Activated CD4-positive, alpha-beta T cell treated with anti-CD3 and anti-CD28 coated beads, Interleukin-2, Interleukin-4, amounts not matched to agents 100 ng/mL and 50 ng/mL, durations not matched to agents 16 hours and 8 hours (primary cell): Measurements from ENCODE around the gene CCNL2.
"Not testable (repeated sequence)": the region's sequence is repeated elsewhere in the genome, so short reads cannot be mapped to it uniquely, and the experiment has no call there.

ENCODE experiments used
- DNase-seq: peaks from one replicate; pipeline ENCODE4 v3.0.0-alpha.2; 2020; ENCODE audit warnings: low spot score

The CCNL2 gene

DNA sequence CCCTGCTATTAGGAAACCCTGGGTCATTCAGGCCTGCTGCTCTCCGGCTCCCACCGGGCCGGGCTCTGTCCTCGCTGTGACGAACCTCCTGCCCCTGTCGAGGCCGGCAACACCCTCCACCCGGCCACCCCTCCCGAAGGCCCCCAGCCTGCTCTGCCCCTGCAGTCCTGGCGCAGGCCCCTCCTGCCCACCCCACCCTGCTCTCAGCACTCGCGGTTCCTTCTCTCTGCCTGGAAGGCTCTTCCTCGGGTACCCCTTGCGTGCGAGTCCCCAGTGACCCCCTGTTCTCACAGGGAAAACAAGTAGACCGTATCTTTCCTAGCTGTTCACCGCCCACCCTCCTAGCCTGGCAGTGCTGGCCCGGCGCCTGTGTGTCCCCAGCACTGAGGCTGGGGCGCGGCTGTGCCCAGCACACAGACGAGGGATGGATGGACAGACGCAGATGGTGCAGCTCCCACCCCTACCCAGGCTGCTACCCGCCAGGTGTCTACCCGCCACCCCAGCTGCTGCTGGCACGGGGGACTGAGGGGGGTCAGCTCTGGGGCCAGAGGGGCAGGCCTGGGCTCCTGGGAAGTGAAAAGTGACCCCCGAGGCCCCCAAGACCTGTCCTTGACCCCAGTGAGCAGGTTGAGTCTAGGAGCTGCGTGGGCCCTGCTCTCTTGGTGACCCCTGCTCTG, 33.3 kb upstream of the CCNL2 start:
- DNase-seq = no peak

DNA sequence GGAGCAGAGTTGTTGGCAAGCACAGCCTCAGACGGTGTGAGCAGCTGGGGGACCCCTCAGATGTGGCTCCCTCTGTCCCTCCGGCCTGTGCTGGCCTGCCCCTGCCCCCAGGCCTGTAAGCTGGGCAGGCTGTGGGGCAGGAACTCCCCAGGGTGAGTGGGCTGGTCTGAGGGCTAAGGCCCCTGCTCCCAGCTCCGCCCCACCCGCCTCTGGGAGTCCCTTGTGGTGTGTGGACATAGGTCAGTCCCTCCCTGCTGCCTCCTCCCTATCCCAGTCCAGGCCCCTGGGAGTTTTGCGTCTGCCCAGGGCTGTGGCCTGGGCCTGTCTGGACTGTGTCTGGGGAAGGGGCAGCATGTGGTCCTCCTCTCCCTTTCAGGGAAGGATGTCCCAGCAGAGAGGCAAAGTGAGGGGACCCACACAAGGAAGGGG, 32.7 kb upstream of the CCNL2 start:
- DNase-seq = no peak

DNA sequence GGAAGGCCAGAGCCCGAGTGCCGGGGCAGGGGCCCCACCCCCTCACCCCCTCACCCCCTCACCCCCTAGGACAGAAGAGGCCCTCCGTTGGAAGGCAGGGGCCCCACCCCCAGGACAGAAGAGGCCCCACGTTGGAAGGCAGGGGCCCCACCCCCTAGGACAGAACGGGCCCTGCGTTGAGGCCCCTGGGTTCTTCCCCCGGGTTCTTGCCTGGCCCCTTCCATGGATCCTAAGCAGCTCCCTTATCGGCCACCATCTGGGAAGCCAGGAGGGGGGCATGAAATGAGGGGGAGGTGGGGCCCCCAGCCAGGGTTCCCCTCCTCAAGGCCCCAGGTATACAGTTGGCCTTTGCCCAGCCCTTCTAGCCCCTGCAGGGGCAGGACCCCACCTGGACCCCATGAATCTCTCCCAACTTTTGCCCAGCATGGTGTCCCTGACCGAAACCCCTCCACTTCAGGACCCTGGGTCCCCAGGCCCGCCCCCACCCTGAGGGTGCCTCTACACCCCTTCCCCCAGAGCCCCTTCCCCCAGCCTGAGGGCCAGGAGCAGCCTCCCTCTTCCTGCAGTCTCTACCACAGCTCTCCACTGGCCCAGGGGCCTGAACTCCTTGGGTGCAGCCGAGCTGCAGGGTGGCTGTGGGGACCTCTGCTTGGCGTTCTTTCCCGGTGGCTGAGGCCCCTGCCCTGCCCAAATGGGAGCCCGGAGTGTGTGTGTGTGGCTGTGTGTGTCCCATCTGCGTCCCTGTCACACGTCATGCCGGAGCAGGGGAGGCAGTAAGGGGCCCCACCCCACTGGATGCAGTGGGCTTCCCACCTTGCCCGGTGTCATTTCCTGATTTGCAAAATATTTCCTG, 32.1 kb upstream of the CCNL2 start:
- no peak for DNase-seq

DNA sequence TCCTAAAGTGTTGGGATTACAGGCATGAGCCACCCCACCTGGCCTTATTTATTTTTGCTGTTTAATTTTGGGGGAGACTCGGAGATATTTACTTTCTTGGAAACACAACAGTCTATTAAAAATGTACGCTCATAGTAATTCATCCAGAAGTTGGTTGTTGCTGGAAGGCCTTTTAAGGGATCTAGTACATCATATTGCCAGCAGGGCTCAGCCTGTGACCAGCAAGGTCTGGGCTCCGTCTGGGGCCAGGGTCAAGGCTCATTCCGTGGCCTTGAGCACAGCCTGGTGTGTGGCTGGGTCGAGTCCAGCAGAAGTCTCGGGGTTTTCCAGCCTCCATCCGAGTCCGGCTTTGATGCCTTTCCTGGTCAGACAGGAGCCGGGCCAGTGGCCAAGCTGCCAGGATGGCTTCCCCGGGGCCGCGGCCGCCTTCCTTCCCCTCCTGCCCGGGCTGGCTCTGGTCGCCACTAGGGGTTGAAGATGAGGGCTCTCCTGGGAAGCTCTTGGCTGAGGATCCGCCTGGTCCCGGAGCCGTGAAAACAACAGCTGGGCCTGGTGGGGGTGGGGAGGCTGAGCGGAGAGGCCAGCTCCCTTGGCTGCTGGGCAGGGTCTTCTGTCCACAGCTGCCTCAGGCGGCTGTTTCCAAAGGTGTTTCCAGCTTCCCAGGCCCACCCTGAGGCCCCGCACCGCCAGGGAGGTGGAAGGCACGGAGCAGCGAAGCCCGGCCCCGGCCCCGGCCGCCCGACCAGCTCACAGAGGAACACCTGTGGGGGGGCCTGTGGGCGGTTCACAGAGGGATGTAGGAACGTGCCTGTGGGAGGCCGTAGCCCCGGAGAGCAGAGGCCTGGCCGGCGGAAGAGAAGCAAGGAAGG, 31.2 kb upstream of the CCNL2 start:
- DNase-seq = no peak

DNA sequence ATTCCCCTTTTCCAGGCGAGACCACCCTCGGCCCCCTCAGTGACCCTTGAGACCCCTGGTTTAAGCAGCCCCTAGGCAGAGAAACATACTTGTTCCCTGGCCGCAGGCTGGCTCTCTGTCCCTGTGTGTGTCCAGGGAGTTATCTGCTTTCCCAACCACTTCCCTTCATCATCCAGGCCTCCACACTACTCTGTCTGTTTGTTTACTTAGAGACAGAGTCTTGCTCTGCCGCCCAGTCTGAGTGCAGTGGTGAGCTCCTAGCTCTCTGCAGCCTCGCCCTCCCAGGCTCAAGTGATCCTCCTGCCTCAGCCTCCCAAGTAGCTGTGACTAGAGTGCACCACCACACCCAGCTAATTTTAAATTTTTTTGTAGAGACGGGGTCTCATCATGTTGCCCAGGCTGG, 30.5 kb upstream of the CCNL2 start:
- no peak for DNase-seq

DNA sequence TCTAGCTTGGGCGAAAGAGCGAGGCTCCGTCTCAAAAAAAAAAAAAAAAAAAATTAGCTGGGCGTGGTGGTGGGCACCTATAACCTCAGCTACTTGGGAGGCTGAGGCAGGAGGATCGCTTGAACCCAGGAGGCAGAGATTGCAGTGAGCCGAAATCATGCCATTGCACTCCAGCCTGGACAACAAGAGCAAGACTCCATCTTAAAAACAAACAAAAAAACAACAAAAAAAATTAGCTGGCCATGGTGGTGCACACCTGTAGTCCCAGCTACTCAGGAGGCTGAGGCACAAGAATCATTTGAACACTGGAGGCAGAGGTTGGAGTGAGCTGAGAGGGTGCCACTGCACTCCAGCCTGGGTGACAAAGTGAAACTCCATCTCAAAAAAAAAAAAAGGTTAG, 29.8 kb upstream of the CCNL2 start:
- DNase-seq = not testable (repeated sequence)

DNA sequence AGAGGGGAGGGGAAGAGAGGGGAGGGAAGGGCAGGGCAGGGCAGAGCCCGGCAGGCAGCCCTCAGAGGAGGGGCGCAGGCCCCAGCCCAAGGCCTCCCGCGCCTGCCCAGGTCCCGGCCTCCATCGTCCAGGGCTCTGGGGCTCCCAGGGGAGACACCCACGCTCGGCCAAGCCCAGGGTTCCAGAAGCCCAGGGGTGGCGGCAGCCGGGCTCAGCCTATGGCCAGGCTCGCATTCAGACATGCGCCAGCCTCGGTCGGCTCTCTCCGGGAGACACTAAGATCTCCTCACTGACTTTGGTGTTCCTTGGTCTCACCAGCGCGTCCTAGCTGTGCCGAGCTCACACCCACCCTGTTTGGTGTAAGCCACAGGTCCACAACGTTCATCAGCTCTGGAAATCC, 29.0 kb upstream of the CCNL2 start:
- no peak for DNase-seq

DNA sequence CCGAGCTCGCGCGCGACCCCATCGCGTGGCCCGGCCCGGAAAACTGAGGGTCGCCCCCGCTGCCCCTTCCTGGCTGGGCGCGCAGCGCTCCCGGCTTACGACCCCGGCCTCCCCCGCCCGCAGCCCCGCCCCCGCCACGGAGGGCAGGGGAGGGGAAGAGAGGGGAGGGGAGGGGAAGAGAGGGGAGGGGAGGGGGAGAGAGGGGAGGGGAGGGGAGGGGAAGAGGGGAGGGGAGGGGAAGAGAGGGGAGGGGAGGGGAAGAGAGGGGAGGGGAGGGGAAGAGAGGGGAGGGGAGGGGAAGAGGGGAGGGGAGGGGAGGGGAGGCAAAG, 28.6 kb upstream of the CCNL2 start:
- no peak for DNase-seq

DNA sequence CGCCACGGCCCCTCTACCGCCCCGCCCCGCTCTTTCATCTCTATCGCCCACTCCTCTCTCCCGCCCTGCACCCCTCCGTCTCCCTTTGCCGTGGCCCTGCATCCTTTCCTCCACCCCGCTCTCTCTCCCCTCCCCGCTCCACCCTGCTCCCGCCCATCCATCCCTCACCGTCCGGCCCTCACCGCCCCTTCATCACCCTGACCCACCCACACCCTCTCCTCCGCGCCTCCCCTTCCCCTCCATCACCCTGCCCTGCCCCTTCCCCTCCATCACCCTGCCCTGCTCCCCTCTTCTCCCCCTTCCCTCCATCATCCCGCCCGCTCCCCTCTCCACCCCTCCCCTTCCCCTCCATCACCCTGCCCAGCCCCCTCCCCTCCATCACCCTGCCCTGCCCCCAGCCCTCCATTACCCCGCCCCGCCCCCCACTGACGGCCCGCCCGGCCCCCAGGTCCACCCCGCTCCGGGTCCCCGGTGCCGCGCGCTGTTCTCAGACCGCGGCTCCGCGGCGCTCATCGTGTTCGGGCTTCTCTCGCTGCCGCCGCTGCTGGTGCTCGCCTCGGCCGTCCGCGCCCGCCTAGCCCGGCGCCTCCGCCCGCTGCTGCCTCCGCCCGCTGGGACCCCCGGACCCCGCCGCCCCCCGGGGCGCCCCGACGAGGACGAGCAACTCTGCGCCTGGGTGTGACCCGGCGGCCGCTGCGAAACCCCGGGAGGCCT, 28.1 kb upstream of the CCNL2 start:
- no peak for DNase-seq

DNA sequence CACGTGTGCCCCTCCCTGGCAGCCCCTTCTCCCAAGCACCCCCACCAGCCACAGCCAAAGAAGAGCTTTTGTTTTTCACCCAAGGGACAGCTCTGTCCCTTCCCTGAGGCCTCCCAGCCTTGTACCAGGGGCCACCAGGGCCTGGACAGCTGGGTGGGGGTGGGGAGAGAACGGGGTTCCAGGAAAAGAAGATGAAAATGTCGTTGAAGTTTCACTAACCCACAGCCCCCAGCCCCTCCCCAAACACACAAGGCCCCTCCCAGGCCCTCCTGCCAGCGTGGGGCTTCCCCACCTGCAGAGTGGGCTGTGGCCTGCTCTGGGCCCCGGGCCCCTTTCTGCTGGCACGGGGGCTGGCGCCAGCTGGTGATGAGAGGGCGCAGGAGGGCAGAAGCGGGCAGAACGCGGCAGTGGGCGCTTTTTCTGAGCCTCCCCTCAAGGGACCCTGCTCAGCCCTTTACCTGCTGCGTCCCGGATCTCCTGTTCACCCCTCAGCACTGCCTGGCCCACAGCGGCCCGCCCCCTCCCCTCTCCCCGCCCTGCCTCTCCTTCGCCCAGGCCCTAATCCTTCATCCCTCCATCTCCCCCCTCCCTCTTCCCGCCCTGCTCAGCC, 27.5 kb upstream of the CCNL2 start:
- DNase-seq = no peak

DNA sequence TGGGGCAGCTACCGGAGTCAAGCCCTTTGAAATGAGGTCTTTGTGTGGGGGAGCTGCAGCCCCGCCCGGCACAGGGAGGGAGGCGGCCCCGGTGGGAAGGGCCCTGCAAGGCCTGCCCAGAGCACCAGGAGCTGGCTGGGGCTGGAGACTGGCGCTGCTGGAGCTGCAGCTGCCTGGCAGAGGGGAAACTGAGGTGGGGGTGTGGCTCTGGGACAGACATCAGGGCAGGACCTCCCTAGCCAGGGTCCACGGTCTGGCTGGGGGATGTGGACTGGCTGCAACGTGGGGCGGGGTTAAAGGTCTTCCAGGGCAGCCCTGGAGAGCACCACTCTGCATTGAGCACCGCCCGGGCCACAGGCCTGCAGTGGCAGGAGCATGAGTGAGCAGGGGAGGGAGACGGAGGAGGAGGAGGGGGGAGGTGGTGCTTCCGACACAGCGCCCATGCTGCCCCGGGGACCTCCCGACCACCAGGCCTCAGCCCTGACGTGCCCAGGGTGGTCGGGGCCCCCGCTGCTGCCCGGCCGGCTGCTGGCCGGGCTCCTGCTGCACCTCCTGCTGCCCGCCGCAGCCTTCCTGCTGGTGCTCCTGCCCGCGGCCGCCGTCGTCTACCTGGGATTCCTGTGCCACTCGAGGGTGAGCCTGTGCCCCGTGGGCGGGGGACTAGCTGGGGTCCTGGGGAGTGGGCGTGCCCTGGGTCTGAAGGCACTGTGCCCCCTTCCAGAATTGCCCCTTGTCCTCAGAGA, 26.8 kb upstream of the CCNL2 start:
- DNase-seq = no peak

DNA sequence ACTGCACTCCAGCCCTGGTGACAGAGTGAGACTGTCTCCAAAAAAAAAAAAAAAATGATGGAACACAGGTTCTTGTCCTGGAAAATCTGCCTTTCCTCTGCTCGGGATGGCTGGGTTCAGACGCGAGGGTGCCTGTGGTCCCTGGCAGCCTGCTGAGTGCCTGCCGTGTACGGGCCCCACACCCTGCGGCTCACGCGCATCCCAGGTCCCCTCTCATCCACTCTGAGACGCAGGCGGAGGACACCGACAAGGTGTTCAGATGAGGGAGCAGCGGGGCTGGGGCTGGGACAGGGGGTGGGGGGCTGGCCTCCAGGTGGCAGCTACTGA, 26.3 kb upstream of the CCNL2 start:
- no peak for DNase-seq

DNA sequence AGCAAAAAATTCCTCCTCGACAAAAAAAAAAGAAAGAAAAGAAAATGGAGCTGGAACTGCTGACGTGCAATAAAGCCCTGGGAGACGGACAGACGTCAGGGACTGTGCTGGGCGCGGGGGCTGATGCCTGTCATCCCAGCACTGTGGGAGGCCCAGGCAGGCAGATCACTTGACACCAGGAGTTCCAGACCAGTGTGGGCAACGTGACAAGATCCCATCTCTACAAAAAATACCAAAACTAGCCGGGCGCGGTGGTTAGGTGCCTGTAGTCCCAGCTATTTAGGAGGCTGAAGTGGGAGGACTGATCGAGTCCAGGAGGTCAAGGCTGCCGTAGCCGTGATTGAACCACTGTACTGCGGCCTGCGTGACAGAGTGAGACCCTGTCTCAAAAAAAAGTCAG, 25.6 kb upstream of the CCNL2 start:
- DNase-seq = no peak

DNA sequence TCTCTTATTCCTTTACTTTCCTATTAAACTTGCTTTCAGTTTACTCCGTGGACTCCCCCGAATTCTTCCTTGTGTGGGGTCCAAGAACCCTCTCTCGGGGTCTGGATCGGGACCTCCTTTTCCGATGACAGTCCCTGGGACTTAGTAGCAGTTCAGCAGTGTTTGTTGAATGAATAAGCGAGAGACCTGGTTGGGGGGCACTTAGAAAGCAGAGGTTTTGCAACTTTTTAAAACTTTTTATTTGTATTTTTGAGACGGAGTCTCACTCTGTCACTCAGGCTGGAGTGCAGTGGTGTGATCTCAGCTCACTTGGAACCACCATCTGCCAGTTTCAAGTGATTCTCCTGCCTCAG, 24.1 kb upstream of the CCNL2 start:
- DNase-seq = no peak

DNA sequence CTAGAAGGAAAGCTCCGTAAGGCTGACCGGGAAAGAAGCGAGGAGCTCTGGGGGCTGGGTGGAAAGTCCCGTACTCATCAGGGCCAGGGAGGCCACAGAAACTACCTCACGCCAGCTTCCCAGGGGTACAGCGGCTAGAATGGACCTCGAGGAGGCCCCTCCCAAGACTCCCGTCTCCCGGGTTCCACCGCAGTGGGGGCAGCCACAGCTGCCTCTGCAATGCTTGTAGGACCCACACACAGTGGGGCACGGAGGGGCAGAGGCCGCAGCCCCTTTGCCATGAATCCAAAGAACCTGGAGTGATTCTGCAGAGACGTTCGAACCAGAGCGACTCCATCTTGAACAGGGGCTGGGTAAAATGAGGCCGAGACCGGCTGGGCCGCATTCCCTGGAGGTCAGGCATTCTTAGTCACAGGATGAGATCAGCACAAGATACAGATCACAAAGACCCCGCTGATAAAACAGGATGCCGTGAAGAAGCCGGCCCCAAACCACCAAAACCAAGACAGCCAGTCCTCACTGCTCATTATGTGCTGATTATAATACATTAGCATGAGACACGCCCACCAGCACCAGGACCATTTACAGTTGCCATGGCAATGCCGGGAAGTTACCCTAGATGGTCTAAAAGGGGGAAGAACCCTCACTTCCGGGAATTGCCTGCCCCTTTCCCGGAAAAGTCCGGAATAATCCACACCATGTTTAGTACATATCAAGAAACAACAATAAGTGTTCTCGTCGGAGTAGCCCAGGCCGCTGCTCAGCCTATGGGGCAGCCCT, 23.5 kb upstream of the CCNL2 start:
- no peak for DNase-seq

DNA sequence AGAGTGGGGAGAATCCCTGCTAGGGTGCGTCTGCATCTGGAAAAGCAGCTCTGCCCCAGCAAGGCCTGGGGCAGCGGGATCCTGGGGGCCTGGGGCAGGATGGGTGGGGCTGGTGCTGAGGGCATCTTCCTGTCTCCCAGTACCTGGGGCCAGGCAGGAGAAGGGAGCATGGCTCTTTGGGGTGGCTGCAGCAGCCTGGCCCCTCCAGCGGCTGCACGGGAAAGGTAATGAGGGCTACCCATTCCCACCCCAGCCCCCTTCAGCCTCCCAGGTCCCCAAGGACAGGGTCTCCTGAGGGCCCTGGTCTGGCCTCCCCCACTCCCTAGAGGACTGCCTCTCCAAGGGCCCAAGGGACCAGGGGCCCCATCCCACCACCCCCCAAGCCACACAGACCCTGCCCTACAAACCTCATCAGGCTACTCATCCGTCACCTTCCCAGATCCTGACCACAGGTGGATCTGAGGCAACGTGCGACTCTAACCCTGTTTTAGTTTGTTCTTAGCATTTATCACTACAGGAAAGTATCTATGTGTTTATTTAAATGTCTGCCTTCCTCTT, 22.9 kb upstream of the CCNL2 start:
- DNase-seq = no peak

DNA sequence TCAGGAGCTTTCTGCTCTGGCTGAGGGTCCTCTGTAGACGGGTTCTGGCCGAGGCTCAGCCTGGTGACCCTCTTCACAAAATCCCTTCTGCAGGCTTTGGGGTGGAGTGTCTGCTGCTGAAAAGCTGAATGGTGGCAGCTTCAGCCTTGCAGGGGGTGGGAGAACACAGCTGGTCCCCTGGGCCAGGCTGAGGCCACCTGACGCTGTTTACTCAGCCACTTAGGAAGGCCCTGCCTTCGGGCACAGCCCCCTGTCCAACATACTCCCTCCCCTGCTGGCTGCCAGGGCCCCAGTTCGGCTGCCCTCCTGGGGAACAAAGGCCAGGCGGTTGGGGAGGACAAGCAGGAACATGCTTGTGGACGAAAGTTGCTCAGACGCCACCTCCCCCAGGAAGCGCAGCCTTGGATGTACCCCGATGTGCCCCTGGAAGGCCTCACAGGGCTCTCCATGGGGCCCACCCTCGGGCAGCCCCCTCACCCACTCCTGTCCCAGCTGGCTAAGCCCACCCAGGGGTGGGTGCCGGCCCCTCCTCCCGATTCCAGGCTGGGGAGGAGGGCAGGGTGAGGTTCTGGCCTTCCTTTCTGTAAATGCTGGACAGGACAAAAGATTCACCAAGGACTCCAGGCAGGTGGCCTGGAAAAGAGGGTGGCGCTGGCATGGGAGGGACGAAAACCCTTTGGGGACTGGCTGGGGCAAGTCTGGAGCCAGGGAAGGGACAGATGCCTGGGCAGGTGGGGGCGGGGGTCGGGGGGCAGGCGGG, 22.2 kb upstream of the CCNL2 start, which contains the start of gene ANKRD65:
TSS of gene ANKRD65 (minus strand) at position 130 of the 760 bp plus-strand sequence. CDS start 271 bp downstream, outside the sequence.
- DNase-seq = no peak

DNA sequence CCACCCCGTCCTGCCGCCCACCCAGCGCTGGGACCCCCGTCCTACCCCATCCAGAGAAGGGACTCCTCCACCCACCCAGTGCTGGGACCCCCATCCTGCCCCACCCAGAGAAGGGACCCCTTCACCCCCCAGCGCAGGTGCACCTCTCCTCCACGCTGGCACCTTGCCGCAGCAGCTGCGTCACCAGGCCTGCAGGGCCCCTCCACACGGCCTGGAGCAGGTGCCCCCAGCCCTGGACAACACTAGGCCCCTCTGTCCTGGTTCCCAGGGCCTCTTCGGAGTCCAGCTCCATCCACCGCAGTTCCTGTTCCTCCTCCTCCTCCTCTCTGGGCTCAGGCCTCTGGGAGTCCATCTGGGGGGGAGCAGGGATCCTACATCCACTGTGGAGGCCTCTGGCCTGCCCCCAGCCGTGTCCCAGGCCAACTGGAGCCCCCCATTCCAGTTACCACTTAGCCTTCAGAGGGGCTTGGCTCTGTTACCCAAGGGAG, 21.6 kb upstream of the CCNL2 start:
- no peak for DNase-seq
